Measurements from ENCODE around the gene CCDC60.

DNA sequence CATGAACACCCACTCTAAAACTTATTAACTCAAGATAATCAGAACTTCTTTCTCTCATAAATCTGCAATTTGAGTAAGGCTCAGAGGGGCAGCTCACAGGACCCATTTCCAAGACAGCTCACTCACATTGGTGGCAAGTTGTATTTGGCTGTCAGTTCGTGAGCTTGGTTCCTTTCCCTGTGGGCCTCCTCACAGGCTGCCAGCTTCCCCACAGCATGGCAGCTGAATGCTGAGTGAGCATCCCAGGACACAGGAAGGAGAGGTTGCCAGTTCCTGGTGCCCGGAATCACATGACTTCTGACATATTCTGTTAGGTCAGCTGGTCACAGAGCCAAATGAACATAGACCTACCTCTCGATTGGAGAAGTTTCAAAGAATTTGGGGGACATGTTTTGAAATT lies 142.4 kb downstream of the CCDC60 start:
- no peak for TF ChIP-seq EZH2phosphoT487 (IDR thresholded peaks at IDR 0.05; ENCODE audit: low read depth)
- TF ChIP-seq, protein P1, sequence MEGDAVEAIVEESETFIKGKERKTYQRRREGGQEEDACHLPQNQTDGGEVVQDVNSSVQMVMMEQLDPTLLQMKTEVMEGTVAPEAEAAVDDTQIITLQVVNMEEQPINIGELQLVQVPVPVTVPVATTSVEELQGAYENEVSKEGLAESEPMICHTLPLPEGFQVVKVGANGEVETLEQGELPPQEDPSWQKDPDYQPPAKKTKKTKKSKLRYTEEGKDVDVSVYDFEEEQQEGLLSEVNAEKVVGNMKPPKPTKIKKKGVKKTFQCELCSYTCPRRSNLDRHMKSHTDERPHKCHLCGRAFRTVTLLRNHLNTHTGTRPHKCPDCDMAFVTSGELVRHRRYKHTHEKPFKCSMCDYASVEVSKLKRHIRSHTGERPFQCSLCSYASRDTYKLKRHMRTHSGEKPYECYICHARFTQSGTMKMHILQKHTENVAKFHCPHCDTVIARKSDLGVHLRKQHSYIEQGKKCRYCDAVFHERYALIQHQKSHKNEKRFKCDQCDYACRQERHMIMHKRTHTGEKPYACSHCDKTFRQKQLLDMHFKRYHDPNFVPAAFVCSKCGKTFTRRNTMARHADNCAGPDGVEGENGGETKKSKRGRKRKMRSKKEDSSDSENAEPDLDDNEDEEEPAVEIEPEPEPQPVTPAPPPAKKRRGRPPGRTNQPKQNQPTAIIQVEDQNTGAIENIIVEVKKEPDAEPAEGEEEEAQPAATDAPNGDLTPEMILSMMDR (IDR thresholded peaks at IDR 0.05; ENCODE audit: low read depth, low read length) = no peak
